ENCODE results near the gene RCBTB2.
"Not testable (repeated sequence)": the region's sequence is repeated elsewhere in the genome, so short reads cannot be mapped to it uniquely, and the experiment has no call there.

Gene RCBTB2

GRCh38 chr13:48457578-48458242 lies 75.2 kb downstream of the RCBTB2 start:
- in situ Hi-C loops (cut with MboI; ENCODE audit: low sequenced_read_pairs) = no loop called here

GRCh38 chr13:48456546-48456945 lies 76.3 kb downstream of the RCBTB2 start:
- in situ Hi-C loops (cut with MboI; ENCODE audit: low sequenced_read_pairs) = no loop called here

GRCh38 chr13:48451196-48451595 lies 81.7 kb downstream of the RCBTB2 start:
- in situ Hi-C loops (cut with MboI; ENCODE audit: low sequenced_read_pairs) = not testable (repeated sequence)

- in situ Hi-C loops (cut with MboI; ENCODE audit: low sequenced_read_pairs) = no loop called here
Measured at GRCh38 chr13:48449656-48450055, 83.2 kb downstream of the RCBTB2 start.

- in situ Hi-C loops (cut with MboI; ENCODE audit: low sequenced_read_pairs) = no loop called here
Measured at GRCh38 chr13:48448959-48449614, 83.8 kb downstream of the RCBTB2 start.

GRCh38 chr13:48448285-48448958 lies 84.5 kb downstream of the RCBTB2 start:
- in situ Hi-C loops (cut with MboI; ENCODE audit: low sequenced_read_pairs) = no loop called here

- in situ Hi-C loops (cut with MboI; ENCODE audit: low sequenced_read_pairs) = no loop called here
Measured at GRCh38 chr13:48446464-48446863, 86.4 kb downstream of the RCBTB2 start.

- in situ Hi-C loops (cut with MboI; ENCODE audit: low sequenced_read_pairs) = no loop called here
Measured at GRCh38 chr13:48443442-48444208, 89.3 kb downstream of the RCBTB2 start.

Data from HL-60/S4 treated with retinoic acid at 250 ng/mL for 4 days and 3 days (cell line).